ENCODE measurements around the gene GREB1. TPM values are rescaled to one million over a fixed set of nuclear protein-coding genes. Genes with fewer than 3 reads are reported as not detected.

GREB1 gene
- total RNA-seq, 2 experiments from 2014 or later = 0.28 to 0.54 TPM

DNA sequence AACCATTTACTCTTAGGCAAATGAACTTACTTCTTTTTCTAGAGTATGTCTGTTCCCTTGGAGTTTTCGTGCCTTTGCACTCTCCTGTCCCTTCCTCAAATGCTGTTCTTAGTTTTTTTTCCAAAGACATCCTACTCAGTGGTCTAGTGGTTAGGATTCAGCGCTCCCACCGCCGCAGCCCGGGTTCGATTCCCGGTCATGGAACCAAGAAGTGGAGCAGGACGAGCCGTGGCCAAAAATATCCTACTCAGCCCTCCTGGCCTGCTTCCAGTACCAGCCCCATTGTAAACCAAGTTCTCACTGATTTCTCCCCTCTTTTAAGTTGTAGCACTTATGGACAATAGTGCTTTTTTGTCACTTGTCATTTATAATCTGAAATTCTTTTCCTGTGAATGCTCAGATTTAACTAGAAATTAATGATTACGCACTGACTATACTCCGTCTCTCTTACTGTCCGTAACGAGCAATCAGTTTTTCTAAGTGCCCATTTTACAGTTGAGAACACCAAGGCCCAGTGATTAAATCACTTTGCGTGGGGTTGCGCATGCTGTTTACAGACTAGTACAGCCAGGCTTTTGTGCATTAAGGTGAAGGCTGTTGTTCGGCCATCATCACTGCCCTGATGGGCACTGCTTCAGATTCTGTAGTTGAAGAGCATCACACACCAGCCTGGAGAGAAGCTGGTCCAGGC, 17.9 kb downstream of the GREB1 start:
- Mint-ChIP-seq H3K27ac (no peak overlapping the region), H3K9me3 (no peaks in the 10 kb centered on the region)

DNA sequence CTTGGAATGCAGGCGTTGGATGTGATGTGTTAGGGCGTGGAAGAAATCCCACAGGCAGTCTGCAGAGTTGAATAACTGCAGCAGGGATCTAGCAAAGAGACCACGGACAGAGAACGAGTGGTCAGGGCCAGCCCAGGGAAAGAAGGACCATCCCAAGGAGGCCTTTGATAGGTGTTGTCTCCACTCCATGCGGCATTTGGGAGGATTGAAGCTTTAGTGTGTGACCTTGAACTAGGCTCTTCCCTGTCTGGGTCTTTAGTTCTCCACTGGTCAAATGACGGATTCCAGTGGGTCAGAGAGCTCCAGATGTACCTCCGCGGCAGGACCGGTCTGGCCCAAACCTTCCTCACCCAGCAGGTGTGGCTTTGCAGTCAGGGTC, 18.4 kb downstream of the GREB1 start:
- no peaks in the 10 kb centered on the region for H3K9me3 Mint-ChIP-seq
- DNase-seq (no peak), ATAC-seq (ENCODE audit: low read depth) (no peak)
- POLR2A ChIA-PET = no interaction called here
- peaks cover 37% of the 10 kb centered on the region for H3K27me3 Mint-ChIP-seq
- H3K4me1 Mint-ChIP-seq = peaks cover 6% of the 10 kb centered on the region
- H3K27ac Mint-ChIP-seq = no peak overlapping the region
- H3K36me3 Mint-ChIP-seq = no peaks in the 10 kb centered on the region
- no peak overlapping the region for H3K4me3 Mint-ChIP-seq

More for the DNA sequence above, 17.9 kb downstream of the GREB1 start:
- POLR2A ChIA-PET = no interaction called here
- Mint-ChIP-seq H3K4me3 (no peak overlapping the region), H3K36me3 (no peaks in the 10 kb centered on the region), H3K4me1 (peaks cover 6% of the 10 kb centered on the region), H3K27me3 (peaks cover 33% of the 10 kb centered on the region)
- no peak for ATAC-seq (ENCODE audit: low read depth)
- no peak for DNase-seq

DNA sequence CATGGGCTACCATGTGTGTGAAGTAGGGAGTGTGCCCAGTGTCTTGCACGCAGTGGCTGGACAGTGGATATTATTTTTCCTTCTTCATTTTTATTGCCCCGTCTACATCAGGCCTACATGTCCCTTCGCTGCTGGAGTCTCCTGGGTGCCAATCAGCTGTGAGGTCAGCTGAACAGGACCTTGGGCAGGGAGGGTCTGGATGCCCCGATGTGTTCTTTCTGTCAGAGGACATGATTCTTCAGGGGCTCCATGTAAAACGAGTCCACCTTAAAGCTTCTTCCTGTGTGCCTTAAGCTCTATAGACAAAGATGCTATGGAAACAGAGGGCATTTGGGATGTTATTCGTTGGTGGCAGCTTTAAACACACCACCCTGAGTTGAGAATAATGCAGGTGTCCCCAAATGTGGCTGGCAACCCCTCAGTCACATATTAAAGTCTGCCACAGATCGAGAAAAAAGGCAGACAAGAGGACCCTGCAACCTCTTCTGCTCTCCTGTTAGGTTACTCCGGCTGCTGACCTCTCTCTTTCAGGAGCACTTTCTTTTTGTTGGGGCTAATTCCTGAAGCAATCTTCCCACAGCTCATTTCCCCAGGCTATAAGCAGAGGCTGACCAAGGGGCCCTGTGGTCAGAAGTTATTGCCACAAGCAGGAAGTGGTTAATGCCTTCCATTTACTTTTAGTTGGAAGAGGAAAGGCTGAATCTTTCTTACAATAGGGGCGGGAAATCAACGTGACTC, 20.0 kb downstream of the GREB1 start:
- Mint-ChIP-seq H3K4me3 (no peak overlapping the region), H3K36me3 (no peaks in the 10 kb centered on the region), H3K27ac (no peak overlapping the region), H3K4me1 (peaks cover 6% of the 10 kb centered on the region), H3K27me3 (peaks cover 45% of the 10 kb centered on the region), H3K9me3 (no peaks in the 10 kb centered on the region)
- POLR2A ChIA-PET = no interaction called here
- ATAC-seq (ENCODE audit: low read depth) (no peak), DNase-seq (no peak)

DNA sequence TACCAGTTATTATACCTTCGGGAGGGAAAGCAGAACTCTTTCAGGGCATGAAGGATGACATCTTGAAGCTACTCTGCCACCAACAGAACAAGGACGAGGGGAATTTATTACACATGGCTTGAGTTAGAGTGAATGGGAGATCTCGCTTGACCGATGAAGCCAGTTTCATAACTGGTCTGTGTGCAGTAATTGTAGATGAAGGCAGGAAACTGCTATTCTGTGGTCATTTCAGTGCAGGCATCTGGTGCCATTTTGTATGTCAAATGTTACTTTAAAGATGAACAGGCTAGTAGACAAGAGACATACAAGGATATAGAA, 20.5 kb downstream of the GREB1 start:
- H3K27ac Mint-ChIP-seq = no peak overlapping the region
- POLR2A ChIA-PET = no interaction called here
- ATAC-seq (ENCODE audit: low read depth) = no peak
- DNase-seq = no peak
- H3K9me3 Mint-ChIP-seq = no peaks in the 10 kb centered on the region
- H3K27me3 Mint-ChIP-seq = peaks cover 45% of the 10 kb centered on the region
- no peaks in the 10 kb centered on the region for H3K36me3 Mint-ChIP-seq
- peaks cover 6% of the 10 kb centered on the region for H3K4me1 Mint-ChIP-seq
- no peak overlapping the region for H3K4me3 Mint-ChIP-seq

DNA sequence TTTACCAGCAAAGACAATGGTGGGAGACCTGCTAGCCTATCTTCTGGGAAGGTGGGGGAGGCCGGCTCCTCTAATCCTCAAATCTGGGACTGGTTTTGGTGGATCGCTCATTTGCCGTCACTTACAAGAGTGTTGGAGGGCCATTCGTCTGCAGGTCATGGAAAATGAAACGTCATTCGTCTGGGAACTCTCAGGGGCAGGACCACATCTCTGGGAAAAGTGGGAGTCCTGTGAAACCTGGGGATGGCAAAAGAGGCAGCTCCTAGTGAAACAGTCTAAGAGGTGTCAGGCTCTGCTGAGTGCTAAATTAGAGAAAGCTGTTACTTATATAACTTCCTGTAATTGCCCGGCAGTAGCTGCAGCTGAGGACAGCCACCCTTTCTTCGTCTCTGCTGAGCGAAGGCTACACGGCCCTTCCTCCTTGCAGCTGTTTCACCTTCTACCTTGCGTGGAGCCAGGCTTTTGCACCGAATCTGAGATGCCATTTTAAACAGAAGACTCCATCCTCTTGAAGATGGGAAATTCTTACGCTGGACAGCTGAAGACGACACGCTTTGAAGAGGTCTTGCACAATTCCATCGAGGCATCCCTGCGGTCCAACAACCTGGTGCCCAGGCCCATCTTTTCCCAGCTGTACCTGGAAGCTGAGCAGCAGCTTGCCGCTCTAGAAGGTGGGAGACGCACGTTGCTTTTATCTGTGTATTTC, 22.4 kb downstream of the GREB1 start:
- Mint-ChIP-seq H3K27ac (no peak overlapping the region), H3K36me3 (no peaks in the 10 kb centered on the region), H3K4me3 (no peak overlapping the region), H3K27me3 (peaks cover 44% of the 10 kb centered on the region), H3K4me1 (peaks cover 6% of the 10 kb centered on the region), H3K9me3 (no peaks in the 10 kb centered on the region)
- DNase-seq = no peak
- ATAC-seq (ENCODE audit: low read depth) = no peak
- POLR2A ChIA-PET = no interaction called here

DNA sequence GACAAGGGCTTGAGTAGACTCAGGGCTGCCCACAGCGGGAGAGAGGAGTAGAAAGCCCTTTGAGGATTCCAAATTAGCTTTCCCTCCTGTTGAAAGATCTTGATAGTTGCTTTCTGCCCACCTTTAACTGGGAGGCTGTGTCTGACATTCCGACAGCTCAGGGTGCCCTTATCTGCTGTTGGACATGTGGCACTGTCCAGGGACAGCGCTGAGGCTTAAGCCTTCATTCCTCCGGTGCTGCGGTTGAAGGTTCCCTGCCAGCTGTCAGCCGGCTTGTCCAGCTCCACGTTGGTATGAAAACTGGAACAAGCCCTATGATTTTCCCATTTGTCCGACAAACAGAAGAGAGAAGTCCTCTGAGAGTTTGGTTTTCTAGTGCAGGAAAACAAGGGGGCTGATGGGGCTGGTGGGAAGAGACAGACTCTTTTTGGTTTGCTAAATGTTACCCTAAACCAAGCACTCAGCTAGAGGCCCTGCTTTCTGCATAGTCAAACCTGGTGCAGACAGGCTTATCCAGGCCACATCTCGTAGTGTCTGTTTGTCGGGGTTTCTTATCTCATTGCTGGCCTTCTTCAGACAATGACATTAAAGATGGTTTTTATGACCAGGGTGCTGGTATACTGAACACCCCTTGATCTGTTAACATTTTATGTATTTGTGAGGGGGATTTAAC, 24.5 kb downstream of the GREB1 start:
- POLR2A ChIA-PET = no interaction called here
- ATAC-seq (ENCODE audit: low read depth) (no peak), DNase-seq (no peak)
- peaks cover 44% of the 10 kb centered on the region for H3K27me3 Mint-ChIP-seq
- H3K4me3 Mint-ChIP-seq = no peak overlapping the region
- peaks cover 6% of the 10 kb centered on the region for H3K4me1 Mint-ChIP-seq
- no peaks in the 10 kb centered on the region for H3K36me3 Mint-ChIP-seq
- H3K9me3 Mint-ChIP-seq = no peaks in the 10 kb centered on the region
- H3K27ac Mint-ChIP-seq = no peak overlapping the region

DNA sequence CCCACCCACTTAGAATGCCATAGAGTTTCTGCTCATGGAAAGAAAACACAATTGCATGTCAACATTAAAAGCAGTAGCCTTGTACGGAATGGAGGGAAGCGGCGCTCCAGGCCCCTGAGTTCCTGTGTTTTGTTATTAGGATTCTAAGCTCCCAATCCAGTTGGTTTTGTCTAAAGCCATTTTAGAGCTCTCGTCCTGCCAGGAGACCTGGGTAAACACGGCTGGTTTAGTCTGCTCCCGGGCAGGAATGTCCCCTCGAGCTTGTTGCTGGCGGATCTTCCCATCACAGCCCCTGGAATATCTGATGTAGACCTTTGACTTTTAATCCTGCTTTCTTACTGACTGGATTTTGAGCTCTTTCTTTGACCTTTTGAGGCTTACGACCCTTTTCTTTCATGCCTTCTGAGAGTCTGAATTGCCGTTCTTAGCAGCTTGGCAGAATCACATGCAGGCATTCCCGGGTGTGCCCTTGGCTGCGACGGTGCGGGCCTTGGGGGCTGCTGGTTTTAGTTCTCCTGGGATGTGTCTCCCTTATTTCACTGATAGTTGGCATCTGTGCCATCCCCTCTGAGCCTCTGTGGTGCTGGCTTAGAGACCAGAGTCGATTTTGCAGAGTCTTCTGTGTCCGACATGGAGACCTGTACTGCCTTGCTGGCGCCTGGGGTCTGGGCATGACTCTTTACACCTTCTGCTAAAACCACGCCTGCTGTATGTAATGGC, 25.4 kb downstream of the GREB1 start:
- POLR2A ChIA-PET = no interaction called here
- Mint-ChIP-seq H3K36me3 (no peaks in the 10 kb centered on the region), H3K4me3 (no peak overlapping the region), H3K27ac (no peak overlapping the region), H3K27me3 (peaks cover 35% of the 10 kb centered on the region), H3K4me1 (peaks cover 3% of the 10 kb centered on the region), H3K9me3 (no peaks in the 10 kb centered on the region)
- ATAC-seq (ENCODE audit: low read depth) (no peak), DNase-seq (no peak)

DNA sequence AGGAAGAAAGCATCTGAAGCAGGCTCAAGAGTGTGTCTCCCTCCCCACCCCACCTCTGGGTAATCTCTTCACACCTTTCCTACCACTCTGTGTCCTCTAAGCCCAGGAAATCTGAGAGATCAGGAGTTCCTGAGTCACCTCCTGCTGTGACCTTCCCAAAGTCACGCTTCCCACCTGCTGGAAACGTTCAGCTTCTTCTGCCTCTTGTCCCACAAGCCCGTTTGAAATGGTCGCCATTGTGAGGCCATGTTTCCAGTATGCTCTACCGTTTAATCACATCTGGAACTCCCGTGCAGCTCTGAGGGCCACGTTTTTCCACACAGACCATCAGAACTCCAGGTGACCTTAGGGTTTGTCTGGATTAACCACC, 25.9 kb downstream of the GREB1 start:
- H3K27me3 Mint-ChIP-seq = peaks cover 30% of the 10 kb centered on the region
- POLR2A ChIA-PET = no interaction called here
- no peak for DNase-seq

DNA sequence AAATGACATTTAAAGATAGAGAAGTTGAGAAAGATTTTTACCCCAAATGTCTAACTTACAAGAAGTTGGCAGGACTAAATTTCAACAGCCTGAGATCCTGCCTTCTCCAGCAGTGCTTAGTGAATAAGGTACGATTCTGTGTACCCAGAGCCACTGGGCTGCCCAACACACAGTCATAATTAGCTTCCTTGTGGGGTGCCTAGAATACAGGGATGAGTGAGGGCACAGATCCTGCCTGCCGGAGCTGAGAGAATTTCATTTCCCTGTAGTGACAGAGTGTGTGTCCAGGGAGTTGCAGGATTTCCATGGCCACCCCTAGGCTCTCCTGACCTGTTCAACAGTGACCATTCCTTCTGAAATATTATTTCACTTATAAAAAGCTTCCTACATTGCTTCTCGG, 27.0 kb downstream of the GREB1 start:
- no peak for ATAC-seq (ENCODE audit: low read depth)
- Mint-ChIP-seq H3K27me3 (peaks cover 22% of the 10 kb centered on the region), H3K36me3 (no peaks in the 10 kb centered on the region), H3K27ac (no peak overlapping the region), H3K9me3 (no peaks in the 10 kb centered on the region), H3K4me1 (no peaks in the 10 kb centered on the region), H3K4me3 (no peak overlapping the region)
- no peak for DNase-seq
- POLR2A ChIA-PET = no interaction called here

More for the DNA sequence above, 25.9 kb downstream of the GREB1 start:
- Mint-ChIP-seq H3K4me3 (no peak overlapping the region), H3K9me3 (no peaks in the 10 kb centered on the region), H3K36me3 (no peaks in the 10 kb centered on the region), H3K4me1 (no peaks in the 10 kb centered on the region), H3K27ac (no peak overlapping the region)
- ATAC-seq (ENCODE audit: low read depth) = no peak

DNA sequence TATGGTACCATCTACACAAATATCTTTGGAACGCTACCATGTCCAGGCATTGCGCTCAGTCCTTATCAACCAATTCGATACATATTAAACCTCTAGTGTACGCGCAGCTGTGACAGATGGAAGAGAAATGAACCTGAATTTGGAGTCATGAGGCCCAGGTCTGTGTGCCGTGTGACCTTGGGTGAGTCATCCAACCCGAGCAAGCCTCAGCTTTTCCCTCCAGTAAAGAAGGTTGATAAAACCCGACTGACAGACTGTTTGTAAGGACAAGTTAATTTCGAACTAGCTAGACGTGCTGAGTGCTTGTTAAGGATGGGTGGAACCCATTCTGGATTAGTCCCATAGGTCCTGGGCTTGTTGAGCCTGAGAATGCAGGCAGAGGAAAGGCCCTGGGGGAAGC, 28.2 kb downstream of the GREB1 start:
- POLR2A ChIA-PET = no interaction called here
- no peak for ATAC-seq (ENCODE audit: low read depth)
- peaks cover 14% of the 10 kb centered on the region for H3K27me3 Mint-ChIP-seq
- H3K27ac Mint-ChIP-seq = no peak overlapping the region
- no peaks in the 10 kb centered on the region for H3K9me3 Mint-ChIP-seq
- DNase-seq = no peak
- H3K4me3 Mint-ChIP-seq = no peak overlapping the region
- H3K4me1 Mint-ChIP-seq = no peaks in the 10 kb centered on the region
- no peaks in the 10 kb centered on the region for H3K36me3 Mint-ChIP-seq

DNA sequence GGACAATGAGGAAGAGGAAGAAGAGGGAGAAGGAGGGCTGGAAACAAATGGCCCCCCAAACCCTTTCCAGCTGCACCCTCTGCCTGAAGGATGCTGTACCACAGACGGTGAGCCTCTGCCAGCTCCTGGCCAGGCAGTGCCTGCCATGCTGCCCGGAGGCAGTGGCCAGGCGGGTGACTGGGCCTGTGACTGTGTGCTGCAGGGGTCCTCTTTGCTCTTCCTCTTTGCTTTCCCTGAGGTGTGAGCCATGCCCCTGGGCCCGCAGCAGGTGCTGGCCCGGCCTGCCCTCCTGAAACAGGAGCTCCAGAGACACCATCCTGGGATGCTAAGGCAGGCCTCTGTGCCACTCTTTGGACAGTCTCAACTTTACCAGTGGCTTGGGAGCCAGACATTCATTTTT, 28.6 kb downstream of the GREB1 start:
- H3K9me3 Mint-ChIP-seq = no peaks in the 10 kb centered on the region
- no peak for DNase-seq
- H3K4me3 Mint-ChIP-seq = no peak overlapping the region
- ATAC-seq (ENCODE audit: low read depth) = no peak
- peaks cover 9% of the 10 kb centered on the region for H3K27me3 Mint-ChIP-seq
- H3K36me3 Mint-ChIP-seq = no peaks in the 10 kb centered on the region
- no peak overlapping the region for H3K27ac Mint-ChIP-seq
- POLR2A ChIA-PET = no interaction called here
- H3K4me1 Mint-ChIP-seq = no peaks in the 10 kb centered on the region

DNA sequence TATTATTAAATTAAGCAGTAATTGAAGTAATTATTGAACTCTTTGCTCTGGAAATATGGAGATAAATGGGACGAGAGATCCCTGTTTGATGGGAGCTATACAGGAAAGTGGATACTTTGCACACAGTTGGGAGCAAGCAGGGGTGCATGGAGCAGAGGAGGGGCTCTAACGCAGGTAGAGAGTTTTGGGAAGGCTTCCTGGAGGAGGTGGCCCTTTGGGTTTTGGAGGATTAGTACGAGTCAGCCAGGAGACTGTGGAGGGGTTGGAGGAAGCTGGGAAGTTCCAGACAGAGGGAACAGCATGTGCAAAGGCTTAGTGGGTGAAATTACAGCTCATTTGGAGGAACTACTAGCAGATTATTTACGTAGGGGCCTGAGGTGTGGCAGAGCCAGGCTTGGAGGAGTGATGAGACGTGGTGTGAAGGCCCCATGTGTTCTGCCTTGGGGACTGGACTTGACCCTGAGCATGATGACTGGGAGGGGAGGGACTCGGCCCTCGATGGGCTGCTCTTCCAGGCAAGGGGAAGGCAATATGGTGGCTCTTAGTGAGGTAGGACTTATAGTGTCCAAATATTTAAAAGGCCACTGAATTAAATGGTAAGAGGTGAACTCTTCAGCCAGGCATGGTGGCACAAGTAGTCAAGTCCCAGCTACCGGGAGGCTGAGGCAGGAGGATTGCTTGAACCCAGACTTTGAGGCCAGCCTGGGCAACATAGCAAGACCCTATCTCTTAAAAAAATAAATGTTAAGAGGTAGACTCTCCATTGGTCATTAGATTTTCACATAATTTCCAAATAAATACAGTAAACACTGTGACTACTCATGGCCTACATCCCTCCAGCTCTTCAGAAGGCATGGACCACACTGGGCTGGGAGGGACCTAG, 30.2 kb downstream of the GREB1 start:
- DNase-seq = no peak
- H3K27me3 Mint-ChIP-seq = peaks cover 3% of the 10 kb centered on the region
- POLR2A ChIA-PET = no interaction called here
- H3K27ac Mint-ChIP-seq = no peak overlapping the region
- H3K4me1 Mint-ChIP-seq = no peaks in the 10 kb centered on the region
- H3K9me3 Mint-ChIP-seq = no peaks in the 10 kb centered on the region
- no peaks in the 10 kb centered on the region for H3K36me3 Mint-ChIP-seq
- H3K4me3 Mint-ChIP-seq = no peak overlapping the region
- ATAC-seq (ENCODE audit: low read depth) = no peak
